ENCODE data around the gene C2CD4D. TPM values are rescaled to one million over a fixed set of nuclear protein-coding genes. Genes with fewer than 3 reads are reported as not detected.

The C2CD4D gene
- total and polyA plus RNA-seq, 2 of the 13 experiments (the other 11 are each of a cell fraction or from before 2014, with no cell fraction given): not detected

DNA sequence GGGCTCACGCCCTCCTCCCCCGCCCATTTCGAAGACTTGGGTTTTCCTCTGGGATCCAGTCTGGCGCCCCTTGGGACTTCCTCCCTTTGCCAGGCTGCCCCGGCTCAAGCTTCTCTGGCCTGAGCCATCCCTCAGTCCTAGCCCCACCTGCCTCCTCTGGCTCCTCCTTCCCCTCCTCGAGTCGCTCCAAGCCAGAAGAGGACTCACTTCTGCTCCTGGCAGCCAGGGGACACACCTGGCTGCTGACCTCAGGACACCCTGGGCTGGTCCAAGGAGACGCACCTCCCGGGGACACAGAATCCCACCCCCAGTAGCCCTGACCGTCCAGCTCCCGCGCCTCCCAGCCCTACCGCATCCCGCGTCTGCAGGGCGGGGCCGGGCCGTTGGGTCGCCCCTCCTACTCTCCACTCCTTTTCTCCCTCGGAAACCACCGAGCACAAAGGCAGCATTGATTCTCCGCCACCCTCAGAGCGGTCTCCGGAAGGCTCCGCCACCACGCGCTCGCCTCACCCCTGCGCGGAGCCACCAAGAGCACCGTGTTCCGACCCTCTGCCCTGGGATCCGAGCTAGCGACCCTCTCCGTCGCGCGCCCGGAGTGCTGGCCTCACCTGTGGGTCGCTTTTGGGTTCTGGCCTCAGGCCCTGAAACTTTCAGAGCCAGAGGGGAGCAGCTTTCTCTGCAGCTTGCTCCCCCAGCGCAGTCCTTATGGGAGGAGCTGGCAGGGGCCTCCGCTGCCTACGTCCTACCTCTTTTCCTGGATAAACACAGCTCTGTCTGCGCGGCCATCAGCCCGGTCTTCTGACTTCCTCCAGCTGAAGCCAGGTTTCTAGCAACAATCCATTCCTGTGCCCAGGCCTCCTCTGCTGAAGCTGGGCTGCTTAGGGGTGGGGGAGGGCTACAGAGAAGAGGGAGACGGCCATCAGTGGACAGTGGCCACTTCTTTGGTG is at the start of gene C2CD4D (continued):
- no peak for TF ChIP-seq REXO4 (CRISPR knock-in tag; IDR thresholded peaks at IDR 0.05; ENCODE audit: borderline replicate concordance)
- TF ChIP-seq, protein P1, sequence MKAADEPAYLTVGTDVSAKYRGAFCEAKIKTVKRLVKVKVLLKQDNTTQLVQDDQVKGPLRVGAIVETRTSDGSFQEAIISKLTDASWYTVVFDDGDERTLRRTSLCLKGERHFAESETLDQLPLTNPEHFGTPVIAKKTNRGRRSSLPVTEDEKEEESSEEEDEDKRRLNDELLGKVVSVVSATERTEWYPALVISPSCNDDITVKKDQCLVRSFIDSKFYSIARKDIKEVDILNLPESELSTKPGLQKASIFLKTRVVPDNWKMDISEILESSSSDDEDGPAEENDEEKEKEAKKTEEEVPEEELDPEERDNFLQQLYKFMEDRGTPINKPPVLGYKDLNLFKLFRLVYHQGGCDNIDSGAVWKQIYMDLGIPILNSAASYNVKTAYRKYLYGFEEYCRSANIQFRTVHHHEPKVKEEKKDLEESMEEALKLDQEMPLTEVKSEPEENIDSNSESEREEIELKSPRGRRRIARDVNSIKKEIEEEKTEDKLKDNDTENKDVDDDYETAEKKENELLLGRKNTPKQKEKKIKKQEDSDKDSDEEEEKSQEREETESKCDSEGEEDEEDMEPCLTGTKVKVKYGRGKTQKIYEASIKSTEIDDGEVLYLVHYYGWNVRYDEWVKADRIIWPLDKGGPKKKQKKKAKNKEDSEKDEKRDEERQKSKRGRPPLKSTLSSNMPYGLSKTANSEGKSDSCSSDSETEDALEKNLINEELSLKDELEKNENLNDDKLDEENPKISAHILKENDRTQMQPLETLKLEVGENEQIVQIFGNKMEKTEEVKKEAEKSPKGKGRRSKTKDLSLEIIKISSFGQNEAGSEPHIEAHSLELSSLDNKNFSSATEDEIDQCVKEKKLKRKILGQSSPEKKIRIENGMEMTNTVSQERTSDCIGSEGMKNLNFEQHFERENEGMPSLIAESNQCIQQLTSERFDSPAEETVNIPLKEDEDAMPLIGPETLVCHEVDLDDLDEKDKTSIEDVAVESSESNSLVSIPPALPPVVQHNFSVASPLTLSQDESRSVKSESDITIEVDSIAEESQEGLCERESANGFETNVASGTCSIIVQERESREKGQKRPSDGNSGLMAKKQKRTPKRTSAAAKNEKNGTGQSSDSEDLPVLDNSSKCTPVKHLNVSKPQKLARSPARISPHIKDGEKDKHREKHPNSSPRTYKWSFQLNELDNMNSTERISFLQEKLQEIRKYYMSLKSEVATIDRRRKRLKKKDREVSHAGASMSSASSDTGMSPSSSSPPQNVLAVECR (CRISPR knock-in tag; IDR thresholded peaks at IDR 0.05; ENCODE audit: borderline replicate concordance): no peak
- TF ChIP-seq, protein P2, sequence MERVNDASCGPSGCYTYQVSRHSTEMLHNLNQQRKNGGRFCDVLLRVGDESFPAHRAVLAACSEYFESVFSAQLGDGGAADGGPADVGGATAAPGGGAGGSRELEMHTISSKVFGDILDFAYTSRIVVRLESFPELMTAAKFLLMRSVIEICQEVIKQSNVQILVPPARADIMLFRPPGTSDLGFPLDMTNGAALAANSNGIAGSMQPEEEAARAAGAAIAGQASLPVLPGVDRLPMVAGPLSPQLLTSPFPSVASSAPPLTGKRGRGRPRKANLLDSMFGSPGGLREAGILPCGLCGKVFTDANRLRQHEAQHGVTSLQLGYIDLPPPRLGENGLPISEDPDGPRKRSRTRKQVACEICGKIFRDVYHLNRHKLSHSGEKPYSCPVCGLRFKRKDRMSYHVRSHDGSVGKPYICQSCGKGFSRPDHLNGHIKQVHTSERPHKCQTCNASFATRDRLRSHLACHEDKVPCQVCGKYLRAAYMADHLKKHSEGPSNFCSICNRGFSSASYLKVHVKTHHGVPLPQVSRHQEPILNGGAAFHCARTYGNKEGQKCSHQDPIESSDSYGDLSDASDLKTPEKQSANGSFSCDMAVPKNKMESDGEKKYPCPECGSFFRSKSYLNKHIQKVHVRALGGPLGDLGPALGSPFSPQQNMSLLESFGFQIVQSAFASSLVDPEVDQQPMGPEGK (CRISPR knock-in tag; IDR thresholded peaks at IDR 0.05): no peak
- no peak for TF ChIP-seq BHLHE40 (IDR thresholded peaks at IDR 0.05; ENCODE audit: low read length)
- no peak for TF ChIP-seq KLF12 (CRISPR knock-in tag; IDR thresholded peaks at IDR 0.05; ENCODE audit: borderline replicate concordance)
- no peak for TF ChIP-seq SMAD9 (CRISPR knock-in tag; IDR thresholded peaks at IDR 0.05)
- no peak for TF ChIP-seq PRMT3 (CRISPR knock-in tag; IDR thresholded peaks at IDR 0.05; ENCODE audit: borderline replicate concordance, low read depth)
- no peak for TF ChIP-seq ZNF644 (CRISPR knock-in tag; IDR thresholded peaks at IDR 0.05; ENCODE audit: low read depth)
- TF ChIP-seq ZMYM3 (CRISPR knock-in tag; IDR thresholded peaks at IDR 0.05): no peak; the same call in 1 of the 2 replicates
- no peak for TF ChIP-seq EZH2 (conservative IDR thresholded peaks at IDR 0.05; ENCODE audit: low read depth, low read length)
- no peak for TF ChIP-seq ZNF260 (CRISPR knock-in tag; IDR thresholded peaks at IDR 0.05; ENCODE audit: borderline replicate concordance, low read depth)
- TF ChIP-seq, protein P3, sequence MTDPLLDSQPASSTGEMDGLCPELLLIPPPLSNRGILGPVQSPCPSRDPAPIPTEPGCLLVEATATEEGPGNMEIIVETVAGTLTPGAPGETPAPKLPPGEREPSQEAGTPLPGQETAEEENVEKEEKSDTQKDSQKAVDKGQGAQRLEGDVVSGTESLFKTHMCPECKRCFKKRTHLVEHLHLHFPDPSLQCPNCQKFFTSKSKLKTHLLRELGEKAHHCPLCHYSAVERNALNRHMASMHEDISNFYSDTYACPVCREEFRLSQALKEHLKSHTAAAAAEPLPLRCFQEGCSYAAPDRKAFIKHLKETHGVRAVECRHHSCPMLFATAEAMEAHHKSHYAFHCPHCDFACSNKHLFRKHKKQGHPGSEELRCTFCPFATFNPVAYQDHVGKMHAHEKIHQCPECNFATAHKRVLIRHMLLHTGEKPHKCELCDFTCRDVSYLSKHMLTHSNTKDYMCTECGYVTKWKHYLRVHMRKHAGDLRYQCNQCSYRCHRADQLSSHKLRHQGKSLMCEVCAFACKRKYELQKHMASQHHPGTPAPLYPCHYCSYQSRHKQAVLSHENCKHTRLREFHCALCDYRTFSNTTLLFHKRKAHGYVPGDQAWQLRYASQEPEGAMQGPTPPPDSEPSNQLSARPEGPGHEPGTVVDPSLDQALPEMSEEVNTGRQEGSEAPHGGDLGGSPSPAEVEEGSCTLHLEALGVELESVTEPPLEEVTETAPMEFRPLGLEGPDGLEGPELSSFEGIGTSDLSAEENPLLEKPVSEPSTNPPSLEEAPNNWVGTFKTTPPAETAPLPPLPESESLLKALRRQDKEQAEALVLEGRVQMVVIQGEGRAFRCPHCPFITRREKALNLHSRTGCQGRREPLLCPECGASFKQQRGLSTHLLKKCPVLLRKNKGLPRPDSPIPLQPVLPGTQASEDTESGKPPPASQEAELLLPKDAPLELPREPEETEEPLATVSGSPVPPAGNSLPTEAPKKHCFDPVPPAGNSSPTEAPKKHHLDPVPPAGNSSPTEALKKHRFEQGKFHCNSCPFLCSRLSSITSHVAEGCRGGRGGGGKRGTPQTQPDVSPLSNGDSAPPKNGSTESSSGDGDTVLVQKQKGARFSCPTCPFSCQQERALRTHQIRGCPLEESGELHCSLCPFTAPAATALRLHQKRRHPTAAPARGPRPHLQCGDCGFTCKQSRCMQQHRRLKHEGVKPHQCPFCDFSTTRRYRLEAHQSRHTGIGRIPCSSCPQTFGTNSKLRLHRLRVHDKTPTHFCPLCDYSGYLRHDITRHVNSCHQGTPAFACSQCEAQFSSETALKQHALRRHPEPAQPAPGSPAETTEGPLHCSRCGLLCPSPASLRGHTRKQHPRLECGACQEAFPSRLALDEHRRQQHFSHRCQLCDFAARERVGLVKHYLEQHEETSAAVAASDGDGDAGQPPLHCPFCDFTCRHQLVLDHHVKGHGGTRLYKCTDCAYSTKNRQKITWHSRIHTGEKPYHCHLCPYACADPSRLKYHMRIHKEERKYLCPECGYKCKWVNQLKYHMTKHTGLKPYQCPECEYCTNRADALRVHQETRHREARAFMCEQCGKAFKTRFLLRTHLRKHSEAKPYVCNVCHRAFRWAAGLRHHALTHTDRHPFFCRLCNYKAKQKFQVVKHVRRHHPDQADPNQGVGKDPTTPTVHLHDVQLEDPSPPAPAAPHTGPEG (CRISPR knock-in tag; IDR thresholded peaks at IDR 0.05): no peak
- TF ChIP-seq SP1 (IDR thresholded peaks at IDR 0.05): no peak
- no peak for TF ChIP-seq SP1 (CRISPR knock-in tag; IDR thresholded peaks at IDR 0.05)
- no peak for TF ChIP-seq KLF9 (CRISPR knock-in tag; IDR thresholded peaks at IDR 0.05; ENCODE audit: low read depth)
- TF ChIP-seq KAT8 (CRISPR knock-in tag; IDR thresholded peaks at IDR 0.05): peak; percentile 52; the same call in 1 of the 2 replicates
- no peak for TF ChIP-seq NR2F1 (CRISPR knock-in tag; IDR thresholded peaks at IDR 0.05)

All from HepG2 (cell line).